ENCODE data around the gene RBMY1F. TPM values are rescaled to one million over a fixed set of nuclear protein-coding genes. Genes with fewer than 3 reads are reported as not detected.
"Not testable (repeated sequence)": the region's sequence is repeated elsewhere in the genome, so short reads cannot be mapped to it uniquely, and the experiment has no call there.

The RBMY1F gene
- total RNA-seq, result not detected

- H3K4me3 ChIP-seq (ENCODE audit: low read depth, poor library complexity, severe bottlenecking); intact Hi-C loops (cut with DNase I; ENCODE audit: low total_unique reads); DNase-seq (ENCODE audit: low spot score in 2 of 2): not testable (repeated sequence)
- WGBS, 2 donors, result no CpG with 5 or more reads among the region's 31 CpGs
These were observed at the start of gene RBMY1F for GRCh38 chrY:22182823-22183222. TSS of gene RBMY1F (minus strand) at chrY:22182923. CDS start at chrY:22180969, 1,954 bp downstream.

GRCh38 chrY:22151144-22151543 is 31.6 kb downstream of the RBMY1F start:
- intact Hi-C loops (cut with DNase I; ENCODE audit: low total_unique reads); DNase-seq (ENCODE audit: low spot score in 2 of 2); H3K4me3 ChIP-seq (ENCODE audit: low read depth, poor library complexity, severe bottlenecking): not testable (repeated sequence)
- WGBS, 2 donors, result no CpG with 5 or more reads among the region's 4 CpGs

GRCh38 chrY:22141011-22141695 is 41.6 kb downstream of the RBMY1F start:
- intact Hi-C loops (cut with DNase I; ENCODE audit: low total_unique reads); H3K4me3 ChIP-seq (ENCODE audit: low read depth, poor library complexity, severe bottlenecking); DNase-seq (ENCODE audit: low spot score in 2 of 2): not testable (repeated sequence)
- no CpG with 5 or more reads among the region's 8 CpGs for WGBS, 2 donors

GRCh38 chrY:22134719-22135118 is 48.0 kb downstream of the RBMY1F start:
- no CpG with 5 or more reads among the region's 3 CpGs for WGBS, 2 donors
- intact Hi-C loops (cut with DNase I; ENCODE audit: low total_unique reads); H3K4me3 ChIP-seq (ENCODE audit: low read depth, poor library complexity, severe bottlenecking); DNase-seq (ENCODE audit: low spot score in 2 of 2): not testable (repeated sequence)

GRCh38 chrY:22130494-22130893 is 52.2 kb downstream of the RBMY1F start:
- WGBS, 2 donors, result no CpG with 5 or more reads among the region's 8 CpGs
- DNase-seq (ENCODE audit: low spot score in 2 of 2); H3K4me3 ChIP-seq (ENCODE audit: low read depth, poor library complexity, severe bottlenecking); intact Hi-C loops (cut with DNase I; ENCODE audit: low total_unique reads): not testable (repeated sequence)

Other genes starting within 250 kb of the RBMY1F start
- not detected for gene RBMY1J, start 220.5 kb upstream of the RBMY1F start, total RNA-seq

Data from lower leg skin (tissue), 4 donors.